ENCODE measurements around the gene RGPD5. TPM values are rescaled to one million over a fixed set of nuclear protein-coding genes. Genes with fewer than 3 reads are reported as not detected.
"Not testable (repeated sequence)": the region's sequence is repeated elsewhere in the genome, so short reads cannot be mapped to it uniquely, and the experiment has no call there.

The RGPD5 gene
- total RNA-seq, 1 donor from 2014 or later = 111 TPM

DNA sequence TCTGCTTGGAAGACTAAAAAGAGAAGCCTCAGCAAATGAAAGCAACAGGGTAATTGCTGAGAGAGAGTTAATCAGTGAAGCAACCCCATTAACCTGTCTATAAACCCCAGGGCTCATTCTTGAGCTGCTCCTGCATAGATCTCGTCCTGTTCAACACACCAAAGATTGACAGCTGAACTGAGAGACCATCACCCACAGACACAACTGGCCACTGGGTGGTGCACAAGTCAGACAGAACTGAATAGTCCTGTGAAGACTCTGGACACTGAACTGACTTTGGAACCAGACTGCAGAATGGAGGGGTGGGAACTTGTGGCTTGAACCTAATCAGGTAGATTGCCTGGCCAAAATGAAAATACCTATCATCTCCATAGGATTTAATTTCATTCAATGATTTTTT, 1.4 kb upstream of the RGPD5 start:
- not testable (repeated sequence) for H3K4me1 Mint-ChIP-seq; H3K27ac Mint-ChIP-seq; H3K27me3 Mint-ChIP-seq (ENCODE audit: low read depth); DNase-seq (ENCODE audit: low spot score in 2 of 2, unreplicated experiment in 2 of 2); H3K9me3 Mint-ChIP-seq; H3K36me3 Mint-ChIP-seq; H3K4me3 Mint-ChIP-seq

DNA sequence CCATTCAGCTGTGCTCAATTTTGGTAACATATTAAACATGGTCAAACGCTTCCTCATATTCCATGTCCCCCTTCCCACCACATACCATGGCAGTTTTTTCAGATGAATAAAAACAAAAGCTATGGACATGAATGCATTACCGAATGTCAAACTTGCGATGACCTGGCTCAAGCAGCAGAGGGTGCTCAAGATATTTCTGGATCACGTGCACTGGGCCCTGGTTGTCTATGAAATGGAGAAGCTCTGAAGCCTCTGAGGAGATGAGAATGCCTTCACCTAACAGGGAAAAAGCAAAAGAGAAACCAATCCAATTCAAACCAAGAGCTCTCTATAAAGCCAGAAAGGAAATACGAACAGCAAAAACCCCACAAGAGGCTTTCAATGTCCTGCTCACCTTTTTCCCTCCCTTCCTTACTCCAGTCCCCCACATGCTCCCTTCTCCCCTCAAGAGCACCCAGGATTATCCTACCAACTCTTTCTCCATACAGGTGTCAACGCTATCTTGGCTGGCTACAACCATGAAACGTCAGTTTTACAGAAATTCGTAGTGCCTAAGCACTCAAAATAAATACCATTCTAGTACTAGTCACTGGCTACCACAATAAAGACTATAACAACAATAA, 77.1 kb downstream of the RGPD5 start:
- not testable (repeated sequence) for H3K27ac Mint-ChIP-seq; H3K27me3 Mint-ChIP-seq (ENCODE audit: low read depth); H3K4me1 Mint-ChIP-seq; H3K4me3 Mint-ChIP-seq; H3K36me3 Mint-ChIP-seq; DNase-seq (ENCODE audit: low spot score in 2 of 2, unreplicated experiment in 2 of 2); H3K9me3 Mint-ChIP-seq

DNA sequence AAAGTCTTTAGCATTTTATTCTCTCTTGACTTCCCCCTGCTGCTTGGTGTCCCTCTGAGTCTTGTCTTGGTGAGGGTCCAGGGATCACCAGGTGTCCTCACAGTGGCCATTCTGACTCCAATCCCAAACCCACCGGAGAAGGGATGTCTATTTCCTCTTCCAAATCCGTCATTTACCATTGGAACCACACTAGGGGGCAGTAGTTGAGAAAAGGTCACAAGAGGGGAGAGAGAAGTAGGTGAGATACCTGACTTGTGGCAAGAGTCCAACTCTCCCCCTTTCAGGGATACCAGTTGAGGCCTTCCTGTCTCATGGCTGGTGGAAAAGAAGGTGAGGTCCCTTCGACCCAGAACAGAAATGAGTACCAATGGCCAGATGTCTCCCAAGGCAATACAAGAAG, 82.5 kb downstream of the RGPD5 start:
- not testable (repeated sequence) for H3K9me3 Mint-ChIP-seq; H3K27me3 Mint-ChIP-seq (ENCODE audit: low read depth); H3K4me3 Mint-ChIP-seq; DNase-seq (ENCODE audit: low spot score in 2 of 2, unreplicated experiment in 2 of 2); H3K27ac Mint-ChIP-seq; H3K36me3 Mint-ChIP-seq; H3K4me1 Mint-ChIP-seq

DNA sequence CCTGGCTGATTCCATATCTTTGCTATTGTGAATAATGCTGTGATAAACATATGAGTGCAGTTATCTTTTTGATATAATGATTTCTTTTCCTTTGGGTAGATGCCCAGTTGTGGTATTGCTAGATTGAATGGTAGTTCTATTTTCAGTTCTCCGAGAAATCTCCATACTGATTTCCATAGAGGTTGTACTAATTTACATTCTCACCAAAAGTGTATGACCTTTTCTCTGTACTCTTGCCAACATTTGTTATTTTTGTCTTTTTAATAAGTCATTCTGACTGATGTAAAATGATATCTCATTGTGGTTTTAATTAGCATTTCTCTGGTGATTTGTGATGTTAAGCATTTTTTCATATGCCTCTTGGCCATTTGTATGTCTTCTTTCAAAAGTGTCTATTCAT, 88.0 kb downstream of the RGPD5 start:
- not testable (repeated sequence) for H3K9me3 Mint-ChIP-seq; H3K27ac Mint-ChIP-seq; H3K27me3 Mint-ChIP-seq (ENCODE audit: low read depth); DNase-seq (ENCODE audit: low spot score in 2 of 2, unreplicated experiment in 2 of 2); H3K36me3 Mint-ChIP-seq; H3K4me3 Mint-ChIP-seq; H3K4me1 Mint-ChIP-seq

DNA sequence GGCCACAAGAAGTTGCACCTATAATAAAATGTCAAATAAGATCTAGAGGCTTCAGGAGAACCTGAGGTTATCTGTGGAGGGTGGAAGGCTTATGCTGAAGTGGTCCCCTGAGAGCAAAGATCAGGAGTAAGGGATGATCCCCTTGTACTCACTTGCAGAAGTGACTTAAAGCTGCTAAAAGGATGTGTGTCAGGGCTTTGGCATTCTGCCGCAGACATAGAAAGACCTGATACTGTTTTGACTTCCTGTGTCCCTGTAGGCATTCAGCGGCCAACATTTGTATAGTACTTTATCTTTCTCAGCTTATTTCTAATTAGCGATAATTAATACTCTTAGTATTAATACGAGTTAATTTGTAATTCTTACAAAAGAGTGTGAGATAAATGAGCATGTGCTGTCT, 94.3 kb downstream of the RGPD5 start:
- not testable (repeated sequence) for H3K4me3 Mint-ChIP-seq; H3K27me3 Mint-ChIP-seq (ENCODE audit: low read depth); H3K4me1 Mint-ChIP-seq; DNase-seq (ENCODE audit: low spot score in 2 of 2, unreplicated experiment in 2 of 2); H3K27ac Mint-ChIP-seq; H3K9me3 Mint-ChIP-seq; H3K36me3 Mint-ChIP-seq

DNA sequence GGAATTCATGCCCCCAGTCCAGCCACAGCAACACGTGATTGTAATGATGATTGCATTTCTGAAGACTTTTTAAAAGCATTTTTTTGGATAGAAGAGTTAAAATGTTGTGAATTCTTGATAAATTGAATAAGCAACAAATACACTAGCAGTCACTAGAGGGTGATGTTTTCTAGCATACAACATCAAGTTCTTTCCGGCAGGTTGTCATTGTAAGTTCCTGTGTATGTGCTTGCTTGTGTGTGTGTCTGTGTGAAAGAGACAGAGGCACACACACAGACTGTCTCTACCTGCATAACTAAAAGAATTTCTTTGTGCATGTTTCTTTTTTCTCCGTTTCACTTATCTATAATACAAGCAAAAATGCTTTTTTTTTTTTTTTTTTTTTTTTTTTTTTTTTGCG, 95.8 kb downstream of the RGPD5 start:
- not testable (repeated sequence) for DNase-seq (ENCODE audit: low spot score in 2 of 2, unreplicated experiment in 2 of 2); H3K27me3 Mint-ChIP-seq (ENCODE audit: low read depth); H3K4me1 Mint-ChIP-seq; H3K4me3 Mint-ChIP-seq; H3K9me3 Mint-ChIP-seq; H3K36me3 Mint-ChIP-seq; H3K27ac Mint-ChIP-seq

DNA sequence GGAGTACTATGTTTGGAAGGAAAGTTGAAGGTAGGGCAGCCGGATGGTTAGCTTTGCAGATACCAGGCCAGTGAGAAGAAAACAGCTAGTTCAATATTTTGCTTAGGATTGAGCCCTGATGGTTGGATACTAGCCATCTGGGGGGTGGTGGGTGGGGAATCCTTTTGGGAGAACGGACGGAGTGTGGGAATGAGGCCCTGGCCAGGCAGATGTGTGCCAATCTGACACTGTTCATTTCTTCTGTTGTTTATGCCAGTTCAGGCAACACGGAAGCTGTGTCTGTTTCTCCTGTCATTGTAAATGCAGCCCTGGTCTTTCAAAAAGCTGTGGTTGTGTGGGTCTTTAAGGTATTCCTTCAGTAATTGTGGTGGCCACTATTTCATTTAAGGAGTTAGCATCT, 96.9 kb downstream of the RGPD5 start:
- H3K36me3 Mint-ChIP-seq; H3K9me3 Mint-ChIP-seq; H3K27me3 Mint-ChIP-seq (ENCODE audit: low read depth); H3K4me1 Mint-ChIP-seq; DNase-seq (ENCODE audit: low spot score in 2 of 2, unreplicated experiment in 2 of 2); H3K4me3 Mint-ChIP-seq; H3K27ac Mint-ChIP-seq: not testable (repeated sequence)

DNA sequence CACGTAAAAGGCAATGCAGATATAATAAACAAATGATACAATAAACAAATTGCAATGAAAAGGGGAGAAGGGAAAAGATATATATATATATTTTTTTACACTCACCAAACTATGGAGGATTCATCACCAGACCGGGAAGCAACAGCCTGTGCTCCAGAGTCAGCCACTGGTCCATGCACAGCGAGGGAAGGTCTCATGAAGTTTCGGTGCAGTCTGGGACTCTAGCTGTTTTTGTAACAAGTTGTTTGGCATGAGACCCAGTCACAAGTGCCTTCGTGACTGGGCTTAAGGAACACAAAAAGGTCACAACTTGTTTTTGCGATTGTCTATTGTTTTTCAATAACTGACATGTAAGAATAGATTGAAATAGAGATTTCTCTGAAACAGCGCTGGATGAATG, 99.6 kb downstream of the RGPD5 start:
- H3K27ac Mint-ChIP-seq; H3K4me1 Mint-ChIP-seq; H3K27me3 Mint-ChIP-seq (ENCODE audit: low read depth); H3K36me3 Mint-ChIP-seq; DNase-seq (ENCODE audit: low spot score in 2 of 2, unreplicated experiment in 2 of 2); H3K4me3 Mint-ChIP-seq; H3K9me3 Mint-ChIP-seq: not testable (repeated sequence)

DNA sequence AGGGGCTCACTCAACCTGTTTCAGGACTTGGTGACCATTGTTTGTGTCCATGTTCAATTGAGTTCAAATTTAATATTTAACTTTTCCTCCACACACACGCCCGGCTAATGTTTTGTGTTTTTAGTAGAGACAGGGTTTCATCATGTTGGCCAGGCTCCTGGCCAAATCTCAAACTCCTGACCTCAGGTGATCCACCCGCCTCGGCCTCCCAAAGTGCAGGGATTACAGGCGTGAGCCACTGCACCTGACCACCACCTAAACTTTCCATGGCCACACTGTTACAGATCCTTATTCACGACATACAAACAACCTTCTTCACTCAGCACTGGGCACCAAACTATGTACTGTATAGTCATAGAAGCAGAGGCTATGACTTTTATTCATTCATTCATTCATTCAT, 100.0 kb downstream of the RGPD5 start:
- not testable (repeated sequence) for H3K4me1 Mint-ChIP-seq; H3K27me3 Mint-ChIP-seq (ENCODE audit: low read depth); H3K27ac Mint-ChIP-seq; H3K36me3 Mint-ChIP-seq; H3K4me3 Mint-ChIP-seq; DNase-seq (ENCODE audit: low spot score in 2 of 2, unreplicated experiment in 2 of 2); H3K9me3 Mint-ChIP-seq

DNA sequence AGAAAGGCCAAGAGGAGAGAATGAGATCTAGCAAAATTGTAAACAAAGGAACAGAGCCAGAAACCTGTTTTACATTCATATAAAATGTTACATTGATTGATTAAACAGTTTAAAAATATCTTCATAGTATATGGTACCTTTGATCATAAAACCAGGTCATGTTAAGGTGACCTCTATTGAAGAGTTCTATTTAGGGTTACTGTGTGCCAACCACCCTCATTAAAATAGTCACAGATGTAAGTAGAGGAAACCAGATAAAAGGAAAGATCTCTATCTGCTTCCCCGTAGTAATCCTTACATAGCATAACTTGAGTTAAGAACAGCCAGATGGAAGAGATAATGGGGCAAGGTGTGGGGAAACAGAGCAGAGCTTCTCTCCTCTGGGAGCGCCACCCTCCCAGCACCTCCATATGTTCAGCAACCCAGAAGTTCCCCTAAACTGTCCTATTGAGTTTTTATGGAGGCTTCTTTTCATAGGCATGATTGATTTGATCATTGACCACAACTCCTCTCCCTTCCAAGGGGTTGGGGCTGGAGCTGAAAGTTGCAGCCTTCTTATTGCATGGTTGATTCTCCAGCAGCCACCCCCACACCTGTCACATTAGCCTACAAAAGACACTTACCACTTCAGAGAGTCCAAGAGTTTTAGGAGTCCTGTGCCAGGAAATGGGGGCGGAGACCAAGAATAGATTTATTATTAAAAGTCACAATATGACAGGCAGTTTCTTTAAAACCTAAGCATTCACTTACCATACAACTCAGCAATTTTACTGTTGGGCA, 101.2 kb downstream of the RGPD5 start:
- not testable (repeated sequence) for DNase-seq (ENCODE audit: low spot score in 2 of 2, unreplicated experiment in 2 of 2); H3K4me3 Mint-ChIP-seq; H3K36me3 Mint-ChIP-seq; H3K4me1 Mint-ChIP-seq; H3K27me3 Mint-ChIP-seq (ENCODE audit: low read depth); H3K9me3 Mint-ChIP-seq; H3K27ac Mint-ChIP-seq

DNA sequence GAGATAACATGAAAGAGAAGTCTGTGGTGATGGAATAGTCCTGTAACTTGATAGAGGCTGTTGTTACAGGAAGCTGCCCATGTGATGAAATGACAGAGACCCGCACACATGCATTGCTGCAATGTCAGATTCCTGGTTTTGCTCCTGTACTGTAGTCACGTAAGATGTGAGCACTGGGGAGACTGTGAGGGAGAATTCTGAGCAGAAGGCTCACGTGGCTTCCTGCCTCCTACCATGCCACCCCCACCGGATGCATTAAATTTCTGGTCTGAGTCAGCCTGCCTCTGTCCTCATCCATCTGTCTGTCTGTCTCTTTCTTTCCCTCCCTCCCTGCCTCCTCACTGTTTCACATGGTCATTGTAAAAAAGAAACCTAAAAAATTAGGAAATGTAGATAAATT, 102.1 kb downstream of the RGPD5 start:
- H3K4me3 Mint-ChIP-seq; H3K36me3 Mint-ChIP-seq; H3K9me3 Mint-ChIP-seq; H3K27ac Mint-ChIP-seq; DNase-seq (ENCODE audit: low spot score in 2 of 2, unreplicated experiment in 2 of 2); H3K4me1 Mint-ChIP-seq; H3K27me3 Mint-ChIP-seq (ENCODE audit: low read depth): not testable (repeated sequence)

DNA sequence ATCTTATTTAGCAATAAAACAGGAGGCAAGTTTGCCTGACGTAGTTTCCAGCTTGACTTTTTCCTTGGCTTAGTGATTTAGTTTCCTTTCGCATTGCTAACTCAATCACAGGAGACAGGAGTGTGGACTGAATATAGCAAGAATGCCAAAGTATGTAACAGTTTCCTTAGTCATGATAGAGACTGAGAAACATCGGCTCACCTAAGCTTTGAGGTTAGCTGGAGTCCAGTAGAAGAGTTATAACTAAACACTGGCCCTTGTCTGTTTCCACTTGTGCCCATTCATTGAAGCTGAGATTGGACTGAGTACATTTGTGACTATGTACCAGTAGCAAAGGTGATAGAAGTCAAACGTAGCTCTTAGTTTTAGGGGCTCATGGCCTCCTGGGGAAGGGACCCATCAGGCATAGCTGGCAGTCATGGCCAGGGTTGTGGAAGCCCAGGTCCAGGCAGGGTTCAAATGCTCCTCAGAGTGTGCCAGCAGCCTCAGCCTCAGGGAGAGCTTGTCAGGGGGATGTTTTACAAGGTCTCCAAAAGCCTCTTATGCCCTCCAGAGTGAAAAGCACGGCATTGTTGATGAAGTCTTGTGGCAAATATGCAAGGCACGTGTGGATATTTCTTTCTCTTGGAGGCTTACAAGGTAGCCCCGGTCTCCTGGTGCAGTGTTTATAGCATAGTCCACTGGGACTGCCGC, 103.8 kb downstream of the RGPD5 start:
- H3K27ac Mint-ChIP-seq; H3K9me3 Mint-ChIP-seq; H3K4me1 Mint-ChIP-seq; H3K27me3 Mint-ChIP-seq (ENCODE audit: low read depth); DNase-seq (ENCODE audit: low spot score in 2 of 2, unreplicated experiment in 2 of 2); H3K4me3 Mint-ChIP-seq; H3K36me3 Mint-ChIP-seq: not testable (repeated sequence)

DNA sequence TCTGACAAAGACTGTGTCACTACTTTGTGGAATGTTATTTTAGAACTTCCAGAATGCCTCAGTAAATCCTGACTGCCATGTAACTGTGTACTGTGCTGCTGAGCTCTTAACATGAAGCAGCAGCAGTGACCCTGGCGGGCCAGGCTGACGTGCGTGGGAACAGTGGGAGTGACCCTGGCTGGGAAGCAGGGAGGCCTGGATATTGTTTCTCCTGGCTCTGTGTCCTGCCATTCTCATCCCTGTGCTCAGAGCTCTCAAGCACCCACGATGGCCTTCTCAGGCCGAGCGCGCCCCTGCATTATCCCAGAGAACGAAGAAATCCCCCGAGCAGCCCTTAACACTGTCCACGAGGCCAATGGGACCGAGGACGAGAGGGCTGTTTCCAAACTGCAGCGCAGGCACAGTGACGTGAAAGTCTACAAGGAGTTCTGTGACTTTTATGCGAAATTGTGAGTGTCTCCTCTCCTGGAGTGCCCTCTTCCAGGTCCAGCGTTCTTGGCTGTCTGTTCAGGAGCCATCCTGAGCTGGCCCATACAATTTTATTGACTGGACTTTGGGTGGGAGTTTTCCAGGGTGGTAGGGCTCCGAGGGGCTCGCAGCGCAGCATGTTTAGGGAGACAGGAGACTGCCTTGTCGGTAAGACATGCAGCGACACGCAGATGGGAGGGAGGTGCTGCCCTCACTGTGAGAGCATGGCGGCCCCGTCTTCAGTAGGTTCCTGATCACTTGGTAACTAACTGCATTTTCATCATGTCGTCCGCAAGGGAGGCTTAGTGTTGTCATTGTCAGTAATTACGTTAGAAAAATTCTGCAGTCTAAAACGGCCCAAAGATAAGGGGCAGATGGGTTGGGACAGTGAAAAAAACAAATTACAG, 104.6 kb downstream of the RGPD5 start, which contains the start of gene LIMS3:
Gene LIMS3 (plus strand): TSS at position 227 of the 875 bp plus-strand sequence. CDS start 41 bp downstream, at position 268.
- not testable (repeated sequence) for H3K9me3 Mint-ChIP-seq; DNase-seq (ENCODE audit: low spot score in 2 of 2, unreplicated experiment in 2 of 2); H3K27me3 Mint-ChIP-seq (ENCODE audit: low read depth); H3K36me3 Mint-ChIP-seq; H3K27ac Mint-ChIP-seq; H3K4me3 Mint-ChIP-seq; H3K4me1 Mint-ChIP-seq

Data from mesothelial cell of epicardium (in vitro differentiated cells).